Sigmoid colon (tissue), 7 donors: ENCODE measurements around the gene NAA30. TPM values are rescaled to one million over a fixed set of nuclear protein-coding genes. Genes with fewer than 3 reads are reported as not detected.

Experiments used
- DNase-seq: peaks from one replicate; pipeline ENCODE4 v3.0.0-alpha.2; 2019
- H3K27ac ChIP-seq, 4 donors: fragments of 200-600 bp; sonication (generic); one replicate each; pipeline ENCODE4 v1.5.1; 2016 to 2019; ENCODE audit warnings: mild to moderate bottlenecking in 1 of 4
- H3K27me3 ChIP-seq, 3 donors: fragments of 200-600 bp; sonication (generic); one replicate each; pipeline ENCODE4 v1.5.1; 2019; ENCODE audit warnings: mild to moderate bottlenecking in 1 of 3
- H3K36me3 ChIP-seq, 4 donors: fragments of 200-600 bp; sonication (generic); one replicate each; pipeline ENCODE4 v1.5.1; 2016 to 2019
- H3K4me1 ChIP-seq, 4 donors: fragments of 200-600 bp; sonication (generic); one replicate each; pipeline ENCODE4 v1.5.1; 2017 to 2019
- H3K4me3 ChIP-seq, 4 donors: fragments of 200-600 bp; sonication (generic); one replicate each; pipeline ENCODE4 v1.5.1; 2017 to 2019; ENCODE audit warnings: mild to moderate bottlenecking in 2 of 4, moderate library complexity in 1 of 4
- H3K9me3 ChIP-seq, 4 donors: fragments of 200-600 bp in 3 of 4; sonication (generic) in 3 of 4; one replicate each; pipeline versions ENCODE4 v1.5.1 to v1.6.1; 2013 to 2019
- EP300 ChIP-seq, 4 donors: sonication (generic); formaldehyde crosslinking; IDR thresholded peaks; one replicate each; pipeline ENCODE4 v1.6.1; 2017; ENCODE audit warnings: antibody characterized with exemption in 4 of 4
- POLR2A ChIP-seq, 2 donors: fragments of 450-650 bp; IDR thresholded peaks; one replicate each; pipeline ENCODE4 v1.6.1; 2016; ENCODE audit warnings: antibody characterized with exemption in 2 of 2, mild to moderate bottlenecking in 2 of 2, moderate library complexity in 2 of 2
- POLR2AphosphoS5 ChIP-seq, 4 donors: sonication (generic); formaldehyde crosslinking; IDR thresholded peaks; one replicate each; pipeline ENCODE4 v1.6.1; 2017; ENCODE audit warnings: antibody characterized with exemption in 4 of 4
- WGBS, 2 donors: extraction: QIAGEN DNeasy Blood & Tissue Kit; methylation state at CpG; one replicate each; pipeline ENCODE4 v1.1.7; 2013; 5-methylcytosine and 5-hydroxymethylcytosine counted together
- intact Hi-C: fragments of 100-400 bp; cut with DNase I; formaldehyde crosslinking; loops from one replicate; pipeline ENCODE4 v1.15.1; 2023
- polyA plus RNA-seq, 3 donors: library from polyadenylated mRNA; stranded (reverse); fragments of 200-250 nt; gene quantifications; one replicate each; pipeline ENCODE4 v1.2.3, GENCODE V29; 2013
- total RNA-seq, 4 donors: library from RNA; depleted of rRNA; stranded (reverse); fragments of >200 nt; gene quantifications; one replicate each; pipeline ENCODE4 v1.1.0, GENCODE V29; 2016
- TF ChIP-seq, protein P1 (sequence below), 4 experiments: fragments of 450-650 bp in 3 of 4; fragments of 200-600 bp in 1 of 4; IDR thresholded peaks; one replicate each; pipeline ENCODE4 v1.5.1; 2016 to 2019; ENCODE audit warnings: antibody characterized with exemption in 4 of 4, mild to moderate bottlenecking in 3 of 4, moderate library complexity in 2 of 4
- donor health status: healthy with polysubstance abuse.
- donor health status: Bipolar disorder and iron deficiency.
- donor health status: healthy.

The NAA30 gene
- total and polyA plus RNA-seq, 7 donors: 4.8 to 21.7 (median 19.6) TPM

DNA sequence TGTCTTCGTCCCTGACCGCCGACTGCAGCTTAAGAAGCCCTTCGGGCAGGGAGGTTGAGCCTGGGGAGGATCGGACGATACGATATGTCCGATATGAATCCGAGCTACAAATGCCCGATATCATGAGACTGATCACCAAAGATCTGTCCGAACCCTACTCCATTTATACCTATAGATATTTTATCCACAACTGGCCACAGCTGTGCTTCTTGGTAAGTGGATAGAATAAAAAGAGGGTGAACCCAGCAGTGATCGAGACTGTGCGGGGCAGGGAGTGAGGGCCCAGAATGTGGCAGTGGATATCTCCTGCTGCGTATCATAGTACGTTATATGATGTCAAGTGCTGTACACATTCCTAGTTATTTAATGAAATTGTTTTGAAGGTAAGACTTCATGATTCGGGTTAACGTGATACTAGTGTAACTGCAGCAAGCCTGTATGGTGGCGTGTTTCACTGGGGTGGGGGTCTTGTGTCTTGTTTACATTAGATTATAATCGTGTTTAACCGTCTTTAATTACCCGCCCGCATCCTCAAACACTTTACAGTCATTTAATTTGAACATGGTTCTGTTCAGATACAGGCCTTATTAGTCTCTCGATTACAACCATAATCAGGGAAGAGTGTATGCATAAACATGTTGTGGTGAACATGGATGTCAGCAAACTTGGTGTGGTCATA, 1.3 kb downstream of the NAA30 start:
- Histone ChIP-seq H3K27ac (peak overlapping the region; percentile 87 to 94 (median 88)), H3K4me1 (peaks cover 0 to 46% (median 28%) of the 10 kb centered on the region in 4 donors), H3K4me3 (peak overlapping the region; percentile 67 to 95 (median 90)), H3K27me3 (no peaks in the 10 kb centered on the region), H3K9me3 (no peaks in the 10 kb centered on the region), H3K36me3 (no peaks in the 10 kb centered on the region)
- no peak for TF ChIP-seq POLR2A (IDR thresholded peaks at IDR 0.05)
- TF ChIP-seq, protein P1, sequence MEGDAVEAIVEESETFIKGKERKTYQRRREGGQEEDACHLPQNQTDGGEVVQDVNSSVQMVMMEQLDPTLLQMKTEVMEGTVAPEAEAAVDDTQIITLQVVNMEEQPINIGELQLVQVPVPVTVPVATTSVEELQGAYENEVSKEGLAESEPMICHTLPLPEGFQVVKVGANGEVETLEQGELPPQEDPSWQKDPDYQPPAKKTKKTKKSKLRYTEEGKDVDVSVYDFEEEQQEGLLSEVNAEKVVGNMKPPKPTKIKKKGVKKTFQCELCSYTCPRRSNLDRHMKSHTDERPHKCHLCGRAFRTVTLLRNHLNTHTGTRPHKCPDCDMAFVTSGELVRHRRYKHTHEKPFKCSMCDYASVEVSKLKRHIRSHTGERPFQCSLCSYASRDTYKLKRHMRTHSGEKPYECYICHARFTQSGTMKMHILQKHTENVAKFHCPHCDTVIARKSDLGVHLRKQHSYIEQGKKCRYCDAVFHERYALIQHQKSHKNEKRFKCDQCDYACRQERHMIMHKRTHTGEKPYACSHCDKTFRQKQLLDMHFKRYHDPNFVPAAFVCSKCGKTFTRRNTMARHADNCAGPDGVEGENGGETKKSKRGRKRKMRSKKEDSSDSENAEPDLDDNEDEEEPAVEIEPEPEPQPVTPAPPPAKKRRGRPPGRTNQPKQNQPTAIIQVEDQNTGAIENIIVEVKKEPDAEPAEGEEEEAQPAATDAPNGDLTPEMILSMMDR (IDR thresholded peaks at IDR 0.05): no peak
- no peak for TF ChIP-seq POLR2AphosphoS5 (IDR thresholded peaks at IDR 0.05)
- TF ChIP-seq EP300 (IDR thresholded peaks at IDR 0.05): no peak
- intact Hi-C loops: loop anchor here (2.0 kb wide), 1 partner anchor 123 kb away; the partner anchor contains the start of genes AP5M1 and EXOC5
- no peak for DNase-seq
- WGBS, 2 donors: 8 to 25% methylated on average over 23 of the region's 23 CpGs

DNA sequence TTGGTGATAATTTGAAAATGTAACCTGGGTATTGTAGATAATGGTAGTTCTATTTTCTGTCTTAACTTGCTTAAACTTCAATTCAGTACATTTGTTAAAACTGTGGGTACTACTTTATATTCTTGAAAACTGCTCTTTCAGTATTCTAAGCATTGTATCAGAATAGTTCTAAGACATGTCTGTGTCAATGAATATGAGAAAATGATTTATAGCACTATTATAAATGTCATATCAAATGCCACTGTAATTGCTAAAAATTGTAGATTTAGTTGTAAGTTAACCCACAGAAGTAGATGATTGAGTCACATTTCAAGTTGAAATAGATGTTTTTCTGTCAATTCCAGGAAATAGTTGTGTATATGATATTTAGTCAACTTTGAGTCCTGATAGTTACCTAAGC, 2.4 kb downstream of the NAA30 start:
- Histone ChIP-seq H3K27me3 (no peaks in the 10 kb centered on the region), H3K4me3 (peak overlapping the region in 1 of 4 donors; percentile 91), H3K27ac (no peak overlapping the region), H3K9me3 (no peaks in the 10 kb centered on the region), H3K4me1 (peaks cover 0 to 46% (median 28%) of the 10 kb centered on the region in 4 donors), H3K36me3 (peaks cover 0 to 10% (median 0%) of the 10 kb centered on the region in 4 donors)
- no peak for DNase-seq
- intact Hi-C loops: no loop called here
- TF ChIP-seq, protein P1 (IDR thresholded peaks at IDR 0.05): no peak
- TF ChIP-seq EP300 (IDR thresholded peaks at IDR 0.05) (no peak), POLR2A (IDR thresholded peaks at IDR 0.05) (no peak), POLR2AphosphoS5 (IDR thresholded peaks at IDR 0.05) (no peak)

DNA sequence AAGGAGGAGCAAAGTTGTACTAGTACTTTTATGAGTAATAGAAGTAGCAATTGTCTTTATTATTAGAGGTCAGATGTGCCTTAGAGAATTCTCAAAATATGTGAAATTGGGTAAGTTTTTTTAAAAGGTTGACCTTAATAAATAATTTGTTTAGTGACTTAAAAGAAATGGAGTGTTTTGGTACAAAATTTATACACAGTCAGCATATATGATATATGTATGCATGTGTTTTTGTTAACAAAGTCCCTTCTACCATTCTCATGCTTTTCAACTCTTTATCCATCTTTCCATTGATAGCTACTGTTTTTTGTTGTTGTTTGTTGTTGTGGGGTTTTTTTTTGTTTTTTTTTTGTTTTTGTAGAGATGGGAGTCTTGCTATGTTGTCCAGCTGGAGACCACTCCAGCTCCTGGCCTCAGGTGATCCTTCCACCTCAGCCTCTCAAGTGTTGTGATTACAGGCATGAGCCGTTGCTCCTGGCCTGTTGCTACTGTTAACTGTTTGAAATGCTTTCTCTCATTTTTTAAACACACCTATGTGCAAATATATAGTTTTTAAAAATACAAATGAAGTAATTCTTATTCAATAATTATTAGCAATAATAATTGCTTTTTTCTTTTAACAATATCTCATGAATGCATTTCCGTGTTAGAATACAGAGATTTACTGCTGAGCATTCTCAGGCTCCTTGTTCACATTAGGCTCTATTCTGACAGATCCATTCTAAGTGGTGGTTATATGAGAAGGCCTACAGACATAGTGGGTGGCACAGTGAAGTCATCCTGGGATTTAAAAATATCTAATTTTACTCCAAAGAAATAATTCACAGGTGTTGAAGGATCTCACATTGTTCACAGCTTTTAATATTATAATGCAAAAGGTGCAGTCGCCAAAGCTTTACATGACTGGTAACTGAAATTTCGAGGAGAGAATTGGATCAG, 10.4 kb downstream of the NAA30 start:
- Histone ChIP-seq H3K4me3 (no peak overlapping the region), H3K27ac (no peak overlapping the region), H3K27me3 (no peaks in the 10 kb centered on the region), H3K4me1 (peaks cover 0 to 14% (median 9%) of the 10 kb centered on the region in 4 donors), H3K36me3 (peaks cover 0 to 43% (median 7%) of the 10 kb centered on the region in 4 donors), H3K9me3 (no peaks in the 10 kb centered on the region)
- TF ChIP-seq EP300 (IDR thresholded peaks at IDR 0.05) (no peak), POLR2A (IDR thresholded peaks at IDR 0.05) (no peak), POLR2AphosphoS5 (IDR thresholded peaks at IDR 0.05) (no peak)
- TF ChIP-seq, protein P1 (IDR thresholded peaks at IDR 0.05): no peak
- DNase-seq: no peak
- WGBS, 2 donors: 95% methylated on average over 4 of the region's 4 CpGs
- intact Hi-C loops: no loop called here

DNA sequence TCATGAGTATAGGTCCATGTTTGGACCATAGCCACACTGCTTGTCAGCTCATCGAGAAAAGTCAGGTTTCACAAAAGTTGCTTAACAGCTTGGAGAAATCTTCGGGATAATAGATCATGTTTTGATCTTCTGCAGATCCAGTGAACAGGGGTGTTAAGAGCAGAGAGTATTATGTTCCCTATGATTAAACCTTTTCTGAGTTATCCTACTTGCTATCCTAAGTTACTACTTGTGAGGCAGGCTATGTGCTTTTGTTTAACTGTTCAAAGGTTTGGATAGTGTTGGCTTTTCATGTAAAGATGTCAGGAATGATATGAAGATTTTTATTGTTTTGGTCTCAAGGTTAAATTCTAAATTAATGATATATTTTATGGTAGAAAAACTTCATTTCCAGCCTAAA, 11.1 kb downstream of the NAA30 start:
- H3K27ac ChIP-seq: no peak overlapping the region
- peaks cover 0 to 14% (median 9%) of the 10 kb centered on the region in 4 donors for H3K4me1 ChIP-seq
- peaks cover 0 to 43% (median 7%) of the 10 kb centered on the region in 4 donors for H3K36me3 ChIP-seq
- no peak overlapping the region for H3K4me3 ChIP-seq
- WGBS, 2 donors: 87 to 88% methylated on average over 2 of the region's 2 CpGs
- H3K27me3 ChIP-seq: no peaks in the 10 kb centered on the region
- H3K9me3 ChIP-seq: no peaks in the 10 kb centered on the region
- no peak for TF ChIP-seq POLR2A (IDR thresholded peaks at IDR 0.05)
- TF ChIP-seq EP300 (IDR thresholded peaks at IDR 0.05): no peak
- intact Hi-C loops: no loop called here
- no peak for DNase-seq
